HG03378 (cell line): ENCODE measurements around the gene PRKAA1.
"Not testable (repeated sequence)": the region's sequence is repeated elsewhere in the genome, so short reads cannot be mapped to it uniquely, and the experiment has no call there.

ENCODE experiments used
- ATAC-seq: cut with Tn5 transposase; IDR thresholded peaks from one replicate; pipeline ENCODE4 v1.9.1; 2021; ENCODE audit warnings: mild to moderate bottlenecking, moderate library complexity; ENCODE audit not compliant: unreplicated experiment

PRKAA1 gene

GRCh38 chr5:40734986-40735385 is 63.2 kb downstream of the PRKAA1 start:
- no peak for ATAC-seq

- ATAC-seq, result no peak
These were observed 64.2 kb downstream of the PRKAA1 start for GRCh38 chr5:40733879-40734563.

GRCh38 chr5:40733434-40733833 is 64.7 kb downstream of the PRKAA1 start:
- no peak for ATAC-seq

- not testable (repeated sequence) for ATAC-seq
These were observed 75.7 kb downstream of the PRKAA1 start for GRCh38 chr5:40722497-40722911.

GRCh38 chr5:40720069-40720468 is 78.1 kb downstream of the PRKAA1 start:
- ATAC-seq, result no peak

GRCh38 chr5:40717281-40717680 is 80.9 kb downstream of the PRKAA1 start:
- no peak for ATAC-seq

GRCh38 chr5:40716590-40716989 is 81.6 kb downstream of the PRKAA1 start:
- ATAC-seq, result no peak

GRCh38 chr5:40716000-40716399 is 82.2 kb downstream of the PRKAA1 start:
- ATAC-seq, result no peak

GRCh38 chr5:40714001-40714400 is 84.2 kb downstream of the PRKAA1 start:
- no peak for ATAC-seq

- not testable (repeated sequence) for ATAC-seq
These were observed 87.6 kb downstream of the PRKAA1 start for GRCh38 chr5:40710575-40710974.
